Esophagus squamous epithelium (tissue), 5 donors: ENCODE data around the gene UCP2. TPM values are rescaled to one million over a fixed set of nuclear protein-coding genes. Genes with fewer than 3 reads are reported as not detected.

Experiments used
- DNase-seq: peaks from one replicate; lab custom pipeline; 2025; lab: John Stamatoyannopoulos, UW
- H3K27ac ChIP-seq, 4 donors: fragments of 200-600 bp; sonication (generic); one replicate each; pipeline ENCODE4 v1.5.1; 2016 to 2019; ENCODE audit warnings: mild to moderate bottlenecking in 1 of 4
- H3K27me3 ChIP-seq, 4 donors: fragments of 200-600 bp; sonication (generic); 1 replicate in 3 of 4; 2 replicates in 1 of 4; pipeline versions ENCODE4 v1.5.1 to v1.6.0; 2017 to 2021; ENCODE audit warnings: antibody characterized with exemption in 1 of 4
- H3K36me3 ChIP-seq, 3 donors: fragments of 200-600 bp; sonication (generic); one replicate each; pipeline ENCODE4 v1.5.1; 2016 to 2019
- H3K4me1 ChIP-seq, 3 donors: fragments of 200-600 bp; sonication (generic); one replicate each; pipeline ENCODE4 v1.5.1; 2017 to 2019
- H3K4me3 ChIP-seq, 4 donors: fragments of 200-600 bp; sonication (generic); 1 replicate in 3 of 4; 2 replicates in 1 of 4; pipeline ENCODE4 v1.5.1; 2016 to 2019; ENCODE audit warnings: mild to moderate bottlenecking in 2 of 4, moderate library complexity in 1 of 4
- H3K9me3 ChIP-seq, 3 donors: fragments of 200-600 bp; sonication (generic); one replicate each; pipeline ENCODE4 v1.5.1; 2016 to 2019
- CTCF ChIP-seq, 6 experiments: fragments of 450-650 bp in 4 of 6; fragments of 200-600 bp in 2 of 6; sonication (generic) in 2 of 6; IDR thresholded peaks; one replicate each; pipeline ENCODE4 v1.5.1; 2016 to 2019; ENCODE audit warnings: antibody characterized with exemption in 6 of 6, mild to moderate bottlenecking in 4 of 6, moderate library complexity in 4 of 6
- POLR2A ChIP-seq, 4 donors: fragments of 450-650 bp; IDR thresholded peaks; one replicate each; pipeline ENCODE4 v1.6.1; 2017; ENCODE audit warnings: antibody characterized with exemption in 4 of 4, mild to moderate bottlenecking in 4 of 4, moderate library complexity in 3 of 4
- WGBS, 2 donors: methylation state at CpG; one replicate each; pipeline ENCODE4 v1.1.5; 2018; 5-methylcytosine and 5-hydroxymethylcytosine counted together
- intact Hi-C: fragments of 100-400 bp; cut with DNase I; formaldehyde crosslinking; loops from one replicate; pipeline ENCODE4 v1.15.0; 2022
- total RNA-seq, 4 donors: library from RNA; depleted of rRNA; stranded (reverse); fragments of >200 nt; gene quantifications; one replicate each; pipeline ENCODE4 v1.1.0, GENCODE V29; 2016
- donor health status: DM: yes; HTN: yes; CAD: no.

UCP2 gene
- total RNA-seq, 4 donors from 2014 or later, result 4.0 to 26.7 (median 7.1) TPM

- Histone ChIP-seq H3K27ac (peak overlapping the region in 1 of 4 donors; percentile 47), H3K9me3 (no peaks in the 10 kb centered on the region), H3K27me3 (no peaks in the 10 kb centered on the region), H3K4me1 (peaks cover 10 to 27% (median 18%) of the 10 kb centered on the region in 3 donors), H3K36me3 (peaks cover 0 to 9% (median 0%) of the 10 kb centered on the region in 3 donors), H3K4me3 (no peak overlapping the region)
- intact Hi-C loops, result no loop called here
- no peak for DNase-seq
- no peak for TF ChIP-seq POLR2A (IDR thresholded peaks at IDR 0.05)
- no peak for TF ChIP-seq CTCF (IDR thresholded peaks at IDR 0.05)
These were observed 40.6 kb upstream of the UCP2 start for GRCh38 chr11:74023276-74023675.

- peaks cover 0 to 12% (median 0%) of the 10 kb centered on the region in 3 donors for H3K36me3 ChIP-seq
- intact Hi-C loops, result no loop called here
- no peak for DNase-seq
- no peaks in the 10 kb centered on the region for H3K27me3 ChIP-seq
- no peak overlapping the region for H3K4me3 ChIP-seq
- peaks cover 12 to 32% (median 24%) of the 10 kb centered on the region in 3 donors for H3K4me1 ChIP-seq
- 90 to 95% methylated on average over 6 of the region's 6 CpGs for whole genome bisulfite sequencing, 2 donors
- H3K27ac ChIP-seq, result peak overlapping the region in 1 of 4 donors; percentile 47
- no peaks in the 10 kb centered on the region for H3K9me3 ChIP-seq
- TF ChIP-seq POLR2A (IDR thresholded peaks at IDR 0.05) (no peak), CTCF (IDR thresholded peaks at IDR 0.05) (no peak)
These were observed 39.9 kb upstream of the UCP2 start for GRCh38 chr11:74022546-74022945.

DNA sequence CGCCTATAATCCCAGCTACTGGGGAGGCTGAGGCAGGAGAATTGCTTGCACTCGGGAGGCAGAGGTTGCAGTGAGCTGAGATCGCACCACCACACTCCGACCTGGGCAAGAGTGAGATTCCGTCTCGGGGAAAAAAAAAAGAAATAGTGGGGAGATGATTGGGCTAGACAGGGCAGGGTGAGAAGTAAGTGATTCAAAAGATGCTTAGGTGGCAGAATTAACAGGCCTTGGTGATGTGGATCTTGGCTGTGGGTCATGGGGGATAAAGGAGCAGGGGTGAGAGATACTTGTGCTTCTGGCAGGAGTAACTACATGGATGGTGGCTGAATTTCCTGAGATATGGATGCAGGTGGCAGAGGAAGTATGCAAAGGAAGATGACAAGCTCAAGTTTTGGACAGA is 39.4 kb upstream of the UCP2 start:
- H3K9me3 ChIP-seq, result no peaks in the 10 kb centered on the region
- H3K4me1 ChIP-seq, result peaks cover 12 to 32% (median 24%) of the 10 kb centered on the region in 3 donors
- H3K36me3 ChIP-seq, result peaks cover 0 to 17% (median 0%) of the 10 kb centered on the region in 3 donors
- intact Hi-C loops, result no loop called here
- WGBS, 2 donors, result 95 to 96% methylated on average over 6 of the region's 6 CpGs
- TF ChIP-seq CTCF (IDR thresholded peaks at IDR 0.05) (no peak), POLR2A (IDR thresholded peaks at IDR 0.05) (no peak)
- no peak overlapping the region for H3K4me3 ChIP-seq
- no peak for DNase-seq
- no peak overlapping the region for H3K27ac ChIP-seq
- no peaks in the 10 kb centered on the region for H3K27me3 ChIP-seq

DNA sequence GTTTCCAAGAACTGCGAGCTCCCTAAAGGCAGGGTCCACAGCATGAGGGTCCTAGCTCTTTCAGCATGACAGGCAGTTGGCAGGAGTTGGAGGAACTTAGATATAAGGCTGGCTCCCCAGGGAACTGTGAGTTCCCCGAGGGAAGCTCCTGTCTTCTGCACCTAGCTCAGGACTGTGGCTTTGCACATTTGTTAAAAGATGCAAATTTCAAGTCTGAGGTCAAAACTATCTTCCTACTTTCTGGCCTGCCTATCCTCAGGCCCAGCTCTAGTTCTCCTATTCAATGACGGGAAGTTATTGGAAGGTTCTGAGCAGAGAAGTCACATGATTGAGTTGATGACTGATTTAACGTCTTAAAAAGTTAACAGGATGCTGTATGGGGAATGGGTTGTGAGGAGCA is 37.9 kb upstream of the UCP2 start:
- Histone ChIP-seq H3K27ac (peak overlapping the region in 1 of 4 donors; percentile 76), H3K36me3 (peaks cover 0 to 26% (median 0%) of the 10 kb centered on the region in 3 donors), H3K9me3 (no peaks in the 10 kb centered on the region), H3K27me3 (no peaks in the 10 kb centered on the region), H3K4me3 (no peak overlapping the region), H3K4me1 (peaks cover 12 to 32% (median 24%) of the 10 kb centered on the region in 3 donors)
- no peak for DNase-seq
- 64 to 82% methylated on average over 2 to 3 of the region's 4 CpGs for WGBS, 2 donors
- intact Hi-C loops, result no loop called here
- TF ChIP-seq POLR2A (IDR thresholded peaks at IDR 0.05) (no peak), CTCF (IDR thresholded peaks at IDR 0.05) (no peak)

GRCh38 chr11:74019860-74020259 is 37.2 kb upstream of the UCP2 start:
- H3K4me1 ChIP-seq, result peaks cover 12 to 32% (median 24%) of the 10 kb centered on the region in 3 donors
- no peaks in the 10 kb centered on the region for H3K27me3 ChIP-seq
- peaks cover 0 to 26% (median 0%) of the 10 kb centered on the region in 3 donors for H3K36me3 ChIP-seq
- H3K27ac ChIP-seq, result peak overlapping the region in 2 of 4 donors; percentile 76 to 86
- 32 to 60% methylated on average over 4 of the region's 4 CpGs for WGBS, 2 donors
- intact Hi-C loops, result no loop called here
- H3K9me3 ChIP-seq, result no peaks in the 10 kb centered on the region
- no peak overlapping the region for H3K4me3 ChIP-seq
- DNase-seq, result no peak
- TF ChIP-seq POLR2A (IDR thresholded peaks at IDR 0.05) (no peak), CTCF (IDR thresholded peaks at IDR 0.05) (no peak)
